GM18907 (cell line): ENCODE measurements around the gene PAEP.

Source experiments
- ATAC-seq: cut with Tn5 transposase; IDR thresholded peaks from one replicate; pipeline ENCODE4 v1.9.1; 2021; ENCODE audit warnings: mild to moderate bottlenecking, moderate library complexity; ENCODE audit not compliant: unreplicated experiment

Gene PAEP

GRCh38 chr9:135574331-135574730 is 12.8 kb downstream of the PAEP start:
- no peak for ATAC-seq

DNA sequence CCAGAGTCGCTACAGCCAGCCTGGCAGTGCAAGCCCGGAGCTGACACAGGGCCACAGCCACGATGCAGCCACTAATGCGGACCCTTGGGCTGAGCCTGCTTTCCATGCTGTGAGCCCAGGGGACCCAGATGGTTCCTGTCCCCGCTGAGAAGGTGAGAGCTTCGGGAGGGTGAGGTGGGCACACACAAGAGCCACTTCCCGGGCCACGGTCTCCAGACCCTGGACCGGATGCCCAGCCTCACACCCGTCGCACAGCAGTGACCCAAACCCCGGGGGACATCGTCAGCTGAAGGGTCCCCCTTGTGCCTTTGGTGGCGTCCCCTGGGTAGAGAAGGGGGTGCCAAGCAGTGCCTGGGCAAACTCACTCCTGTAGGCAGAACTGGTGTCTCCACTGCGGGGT is 13.4 kb downstream of the PAEP start:
- ATAC-seq = no peak

DNA sequence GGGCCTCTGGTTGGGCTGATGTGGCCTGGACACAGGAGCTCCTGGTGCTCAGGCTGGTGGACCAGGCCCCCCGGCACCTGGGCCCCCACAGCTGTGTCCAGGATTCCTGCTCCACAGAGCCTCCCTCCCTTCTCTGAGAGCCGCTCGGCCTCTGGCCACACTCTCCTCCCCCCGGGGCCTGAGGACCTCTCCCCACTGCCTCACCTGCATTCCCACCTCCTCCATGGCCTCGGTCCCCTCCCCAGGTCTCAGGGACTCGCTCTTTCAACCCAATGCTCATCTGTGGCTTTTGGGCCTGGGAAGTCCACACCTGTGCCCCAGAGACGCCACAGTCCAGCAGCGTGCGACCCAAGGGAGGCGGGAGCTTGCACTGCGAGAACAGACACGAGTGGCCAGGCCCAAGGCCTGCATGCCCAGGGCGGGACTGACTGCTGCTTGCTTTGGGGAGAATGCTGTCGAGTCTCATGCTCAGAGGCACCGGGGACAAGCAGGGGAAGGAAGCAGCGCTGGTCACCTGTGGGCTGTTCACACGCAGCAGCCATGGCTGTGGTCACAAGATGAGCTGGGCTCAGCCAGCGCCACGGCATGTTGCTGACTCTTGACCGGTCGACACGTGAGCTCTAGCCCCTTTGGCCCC is 14.6 kb downstream of the PAEP start:
- ATAC-seq = no peak

GRCh38 chr9:135577256-135577655 is 15.7 kb downstream of the PAEP start:
- no peak for ATAC-seq

GRCh38 chr9:135579356-135579755 is 17.8 kb downstream of the PAEP start:
- no peak for ATAC-seq

GRCh38 chr9:135579889-135580660 is 18.5 kb downstream of the PAEP start:
- no peak for ATAC-seq

DNA sequence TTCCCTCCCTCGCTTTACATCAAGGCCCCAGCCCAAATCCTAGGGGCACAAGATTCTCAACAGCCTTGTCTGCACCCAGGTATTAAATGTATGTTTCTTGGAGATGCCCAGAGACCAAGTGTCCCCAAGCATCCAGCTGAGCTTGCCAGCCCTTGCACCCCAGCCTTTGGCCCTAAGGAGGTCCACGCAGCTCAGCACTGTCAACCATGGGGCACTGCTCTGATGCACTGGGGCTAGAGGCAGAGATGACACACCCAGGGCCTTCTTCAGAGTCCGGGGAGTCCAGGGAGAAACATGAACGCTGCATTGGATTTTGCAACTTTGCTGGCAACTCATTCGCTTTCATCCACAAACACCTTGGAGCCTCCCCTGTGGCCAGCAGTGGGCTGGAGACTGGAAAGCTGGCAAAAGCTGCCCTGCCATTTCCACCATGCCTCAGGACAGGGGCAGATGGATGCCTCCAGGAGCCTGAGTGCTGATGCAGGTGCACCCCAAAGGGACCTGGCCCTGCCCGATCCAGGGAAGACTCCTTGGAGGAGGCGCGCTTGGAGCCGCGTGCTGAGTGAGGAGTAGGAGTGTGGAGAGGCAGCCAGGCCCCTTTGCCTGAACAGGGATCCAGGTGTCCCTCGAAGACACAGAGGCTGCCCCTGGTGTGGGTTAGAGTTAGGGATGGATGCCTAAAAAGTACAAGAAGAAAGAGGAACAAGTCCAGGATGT is 19.3 kb downstream of the PAEP start:
- no peak for ATAC-seq

DNA sequence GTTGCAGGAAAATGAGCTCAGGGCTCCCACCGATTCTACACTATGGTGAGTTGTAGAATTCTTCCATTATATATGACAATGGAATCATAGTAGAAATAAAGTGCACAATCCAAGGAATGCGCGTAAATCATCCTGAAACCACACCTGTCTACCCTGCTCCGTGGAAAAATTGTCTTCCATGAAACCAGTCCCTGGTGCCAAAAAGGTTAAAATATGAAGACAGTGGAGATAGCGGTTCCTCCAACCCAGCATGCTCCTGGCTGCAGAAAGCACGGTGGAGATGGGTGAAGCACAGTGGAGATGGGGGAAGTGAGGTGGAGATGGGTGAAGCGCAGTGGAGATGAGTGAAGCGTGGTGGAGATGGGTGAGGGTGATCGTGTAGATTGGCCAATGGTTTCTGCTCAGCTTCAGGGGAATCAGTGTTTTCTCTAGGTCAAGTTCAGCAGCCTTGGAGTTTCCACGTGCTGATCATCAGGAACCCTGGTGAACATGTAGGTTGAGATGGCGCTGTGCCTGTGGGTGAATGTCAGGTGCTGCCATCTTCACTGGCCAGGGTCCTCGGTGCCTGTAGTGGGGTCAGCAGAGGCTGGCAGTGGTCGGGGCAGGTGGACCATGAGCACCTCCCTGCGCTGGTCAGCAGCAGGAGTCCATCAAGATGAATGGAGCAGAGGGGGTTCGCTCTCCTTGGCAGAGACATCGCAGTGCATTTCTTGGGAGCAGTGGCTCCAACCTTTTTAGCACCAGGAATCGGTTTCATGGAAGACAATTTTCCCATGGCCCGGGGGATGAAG is 20.3 kb downstream of the PAEP start:
- no peak for ATAC-seq

DNA sequence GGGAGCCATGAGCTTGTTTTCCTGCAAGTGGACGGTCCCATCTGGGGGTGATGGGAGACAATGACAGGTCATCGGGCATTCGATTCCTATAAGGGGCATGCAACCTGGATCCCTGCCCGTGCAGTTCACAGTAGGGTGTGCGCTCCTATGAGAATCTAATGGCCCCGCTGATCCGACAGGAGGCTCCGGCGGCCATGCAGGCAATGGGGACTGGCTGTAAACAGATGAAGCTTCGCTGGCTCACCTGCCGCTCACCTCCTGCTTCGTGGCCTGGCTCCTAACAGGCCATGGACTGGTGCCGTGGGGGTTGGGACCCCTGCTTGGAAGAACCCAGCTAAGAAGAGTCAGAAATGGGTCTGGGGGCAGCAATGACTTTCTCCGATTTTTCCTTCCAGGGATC is 21.0 kb downstream of the PAEP start:
- no peak for ATAC-seq

DNA sequence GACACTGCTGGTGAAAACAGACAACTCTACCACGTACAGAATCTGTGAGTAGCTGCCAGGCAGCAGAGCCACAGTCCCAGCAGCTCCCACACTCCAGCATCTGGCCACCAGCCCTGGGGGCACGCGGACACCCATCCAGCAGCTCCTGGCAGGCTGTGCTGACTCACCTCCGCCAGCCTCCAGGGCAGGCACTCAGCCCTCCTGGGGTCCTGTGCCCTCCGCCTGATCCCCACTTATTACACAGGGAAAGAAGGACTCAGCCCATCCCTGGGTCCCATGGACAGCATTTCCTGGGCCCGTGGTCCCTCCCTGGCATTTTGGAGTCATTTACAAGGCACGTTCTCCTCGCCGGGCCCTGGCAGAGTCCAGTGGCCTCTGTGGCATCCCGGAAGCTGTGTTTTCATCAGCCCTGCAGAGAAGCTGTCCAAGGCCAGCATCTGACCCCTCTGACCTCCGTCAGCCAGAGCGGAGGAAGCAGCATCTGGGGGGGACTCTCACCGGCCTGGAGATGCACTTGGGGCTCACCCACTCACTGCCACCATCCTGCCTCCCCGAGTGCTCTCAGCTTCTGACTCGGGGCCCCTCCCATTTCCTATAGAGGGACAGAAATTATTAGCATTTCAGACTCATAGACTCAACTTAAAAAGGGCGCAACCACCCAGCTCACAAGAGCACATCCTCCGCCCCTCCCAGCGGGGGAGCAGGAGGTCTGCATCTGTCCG is 21.6 kb downstream of the PAEP start:
- ATAC-seq = no peak

- no peak for ATAC-seq
Observed at GRCh38 chr9:135583688-135584011, 22.1 kb downstream of the PAEP start.

DNA sequence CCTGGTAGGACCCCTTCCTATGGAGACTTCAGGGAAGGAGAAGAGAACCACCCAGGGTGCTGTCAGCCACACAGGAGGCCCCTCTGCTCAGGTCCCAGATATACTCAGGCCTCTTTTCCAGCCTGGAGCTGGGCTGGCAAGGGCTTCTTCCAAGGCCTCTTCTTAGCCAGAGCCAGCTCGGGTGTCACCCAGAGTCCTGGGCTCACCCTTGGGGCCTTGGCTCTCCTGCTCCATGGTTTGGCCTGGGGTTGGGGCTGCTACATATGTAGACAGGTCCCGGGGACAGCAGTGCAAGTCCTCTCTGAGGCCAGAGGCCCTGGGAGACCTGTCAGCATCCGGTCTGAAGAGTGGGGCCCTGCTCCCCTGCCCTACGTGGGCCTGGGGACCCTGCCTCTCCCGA is 22.8 kb downstream of the PAEP start:
- no peak for ATAC-seq

GRCh38 chr9:135584934-135585333 is 23.4 kb downstream of the PAEP start:
- no peak for ATAC-seq

DNA sequence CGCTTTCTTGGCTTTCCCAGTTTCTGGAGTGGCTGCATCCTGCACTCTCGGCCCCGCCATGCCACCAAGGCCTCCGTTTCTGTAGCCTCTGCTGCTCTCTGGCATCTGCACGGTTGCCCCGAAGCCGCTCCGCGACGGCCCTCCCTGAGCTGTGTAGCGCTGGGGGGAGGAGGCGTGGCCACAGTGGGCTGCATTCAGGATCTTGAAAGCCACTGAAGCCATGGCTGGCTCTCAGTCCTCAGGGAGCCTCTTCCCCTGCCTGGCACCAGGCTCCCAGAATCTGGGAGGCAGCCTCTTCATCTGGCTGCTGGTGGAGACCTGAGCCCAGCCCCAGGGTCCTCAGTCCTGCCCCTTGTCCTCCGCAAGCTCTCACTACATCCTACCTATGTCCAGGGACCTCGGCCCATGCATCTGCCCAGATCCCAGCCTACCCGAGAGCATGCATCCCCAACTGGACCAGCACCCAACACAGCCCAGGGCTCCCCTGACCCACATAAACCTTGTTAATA is 25.1 kb downstream of the PAEP start:
- ATAC-seq = no peak

GRCh38 chr9:135587658-135588057 is 26.1 kb downstream of the PAEP start:
- ATAC-seq = no peak

- ATAC-seq = no peak
Observed at GRCh38 chr9:135588371-135588770, 26.8 kb downstream of the PAEP start.

DNA sequence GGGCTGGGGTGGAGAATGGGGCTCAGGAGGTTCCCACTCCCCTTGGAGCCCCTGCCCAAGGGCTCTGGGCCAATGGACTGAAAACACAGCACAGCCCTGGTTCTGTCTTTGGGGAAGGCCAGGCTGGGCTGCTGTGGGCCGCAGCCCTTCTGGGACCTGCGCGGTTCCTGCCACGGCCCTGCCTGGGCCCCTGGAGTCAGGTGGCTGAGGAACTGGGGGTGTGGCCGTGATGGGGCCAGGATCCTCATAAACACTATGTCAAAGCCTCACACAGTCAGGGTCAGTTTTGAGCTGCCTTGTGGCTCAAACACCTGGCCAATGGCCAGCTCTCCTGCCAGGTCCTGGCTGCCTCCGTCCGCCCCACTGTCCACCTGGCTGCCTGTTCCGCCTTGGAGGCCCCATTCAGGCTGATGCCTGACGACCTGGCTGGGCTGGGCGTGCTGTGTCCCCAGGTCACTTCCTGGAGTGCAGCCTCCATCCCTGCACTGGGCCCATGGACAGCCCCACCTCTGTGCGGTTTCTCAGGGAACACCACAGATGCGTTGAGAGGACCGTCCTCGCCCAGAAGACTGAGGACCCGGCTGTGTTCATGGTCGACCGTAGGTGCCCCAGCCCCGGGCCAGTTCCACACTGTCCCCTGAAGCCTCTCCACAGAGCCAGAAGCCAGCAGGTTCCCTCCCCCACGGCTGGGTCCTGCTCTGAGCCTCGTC is 27.5 kb downstream of the PAEP start:
- no peak for ATAC-seq

DNA sequence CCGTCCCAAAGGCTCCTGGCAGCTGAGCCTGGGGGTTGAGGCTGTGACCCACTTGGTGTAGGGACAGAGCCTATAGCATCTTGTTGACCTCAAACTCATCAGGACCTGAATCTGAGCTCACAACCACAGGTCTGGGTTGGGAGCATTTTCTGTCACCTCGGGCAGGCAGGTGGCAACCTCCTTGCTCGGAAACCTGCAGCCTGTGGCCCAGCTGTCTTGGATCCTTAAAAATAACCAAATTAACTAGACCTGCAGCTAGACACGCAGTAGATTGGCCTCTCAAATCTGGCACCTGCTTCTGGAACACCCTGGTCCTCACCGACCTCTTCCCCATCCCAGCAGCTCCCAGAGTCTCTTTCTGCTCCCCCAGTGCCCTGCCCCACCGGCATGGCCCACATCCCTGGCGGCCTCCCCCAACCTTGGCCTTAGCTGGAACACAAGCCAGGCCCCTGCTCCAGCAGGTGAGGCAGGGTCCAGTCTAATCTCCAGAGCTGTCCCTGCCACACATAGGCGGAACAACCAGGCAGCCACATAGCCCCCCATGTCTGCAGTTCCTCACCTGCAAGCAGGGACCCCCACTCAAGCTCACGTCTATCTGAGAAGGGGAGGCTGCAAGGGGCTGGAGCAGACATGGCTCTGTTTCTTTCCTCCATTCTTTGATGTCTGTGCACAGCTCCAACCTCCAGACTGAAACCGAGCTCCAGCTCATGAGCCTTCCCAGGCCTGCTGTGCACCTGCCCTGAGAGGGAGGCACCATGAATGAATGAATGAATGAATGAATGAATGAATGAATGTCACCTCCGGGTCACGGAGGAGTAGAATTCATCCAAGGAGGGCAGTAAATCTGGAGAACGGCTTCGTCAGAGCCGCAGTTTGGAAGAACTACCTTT is 28.3 kb downstream of the PAEP start:
- no peak for ATAC-seq

GRCh38 chr9:135590486-135591079 is 29.0 kb downstream of the PAEP start:
- no peak for ATAC-seq
